GM04503 (cell line): ENCODE results near the gene AJM1.
"Not testable (repeated sequence)": the region's sequence is repeated elsewhere in the genome, so short reads cannot be mapped to it uniquely, and the experiment has no call there.

Source experiments
- DNase-seq: peaks from one replicate; pipeline ENCODE4 v3.0.0-alpha.2; 2012; ENCODE audit warnings: low read depth

The AJM1 gene

DNA sequence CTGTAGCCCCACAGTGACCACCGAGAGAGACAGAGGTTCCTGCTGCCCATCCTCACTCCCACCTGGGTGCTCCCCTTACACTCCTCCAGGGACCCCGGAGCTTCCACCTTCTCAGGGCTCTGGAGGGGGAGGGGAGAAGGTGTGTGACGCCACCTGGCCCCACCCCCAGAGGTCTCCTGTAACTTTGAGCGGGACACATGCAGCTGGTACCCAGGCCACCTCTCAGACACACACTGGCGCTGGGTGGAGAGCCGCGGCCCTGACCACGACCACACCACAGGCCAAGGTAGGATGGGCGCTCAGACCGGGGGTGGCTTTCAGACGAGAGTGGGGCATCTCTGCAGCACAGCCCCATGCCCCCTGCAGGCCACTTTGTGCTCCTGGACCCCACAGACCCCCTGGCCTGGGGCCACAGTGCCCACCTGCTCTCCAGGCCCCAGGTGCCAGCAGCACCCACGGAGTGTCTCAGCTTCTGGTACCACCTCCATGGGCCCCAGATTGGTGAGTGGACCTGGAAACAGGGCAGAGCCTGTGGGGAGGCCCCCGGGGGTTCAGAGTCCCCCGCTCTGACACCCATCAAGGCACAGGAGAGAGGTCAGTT lies 14.4 kb downstream of the AJM1 start:
- no peak for DNase-seq

DNA sequence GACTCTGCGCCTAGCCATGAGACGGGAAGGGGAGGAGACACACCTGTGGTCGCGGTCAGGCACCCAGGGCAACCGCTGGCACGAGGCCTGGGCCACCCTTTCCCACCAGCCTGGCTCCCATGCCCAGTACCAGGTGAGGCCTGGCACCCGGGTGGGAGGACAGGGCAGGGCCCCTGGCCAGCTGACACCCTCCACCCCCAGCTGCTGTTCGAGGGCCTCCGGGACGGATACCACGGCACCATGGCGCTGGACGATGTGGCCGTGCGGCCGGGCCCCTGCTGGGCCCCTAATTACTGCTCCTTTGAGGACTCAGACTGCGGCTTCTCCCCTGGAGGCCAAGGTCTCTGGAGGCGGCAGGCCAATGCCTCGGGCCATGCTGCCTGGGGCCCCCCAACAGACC lies 14.9 kb downstream of the AJM1 start:
- no peak for DNase-seq

DNA sequence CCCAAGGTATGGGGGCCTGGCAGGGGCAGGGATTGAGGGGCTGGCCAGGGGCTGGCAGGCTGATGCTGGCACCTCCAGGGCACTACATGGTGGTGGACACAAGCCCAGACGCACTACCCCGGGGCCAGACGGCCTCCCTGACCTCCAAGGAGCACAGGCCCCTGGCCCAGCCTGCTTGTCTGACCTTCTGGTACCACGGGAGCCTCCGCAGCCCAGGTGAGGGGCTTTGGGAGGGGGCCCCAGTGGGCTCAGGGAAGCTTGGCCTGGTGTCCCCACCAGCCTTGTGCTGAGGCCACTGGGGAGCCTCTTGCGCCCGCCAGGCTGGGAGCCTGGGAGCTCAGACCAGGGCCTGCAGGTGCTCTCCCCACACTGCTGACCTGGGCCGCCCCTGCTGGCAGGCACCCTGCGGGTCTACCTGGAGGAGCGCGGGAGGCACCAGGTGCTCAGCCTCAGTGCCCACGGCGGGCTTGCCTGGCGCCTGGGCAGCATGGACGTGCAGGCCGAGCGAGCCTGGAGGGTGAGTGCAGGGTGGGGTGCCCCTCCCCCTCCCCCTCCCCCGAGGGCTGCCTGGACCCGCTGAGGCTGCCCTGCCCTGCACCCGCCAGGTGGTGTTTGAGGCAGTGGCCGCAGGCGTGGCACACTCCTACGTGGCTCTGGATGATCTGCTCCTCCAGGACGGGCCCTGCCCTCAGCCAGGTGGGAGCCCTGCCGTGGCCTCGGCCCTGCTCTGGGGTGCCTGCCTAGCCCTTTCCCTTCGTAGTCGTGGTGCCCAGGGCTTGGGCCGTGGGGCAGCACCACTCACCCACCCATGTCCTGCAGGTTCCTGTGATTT lies 15.5 kb downstream of the AJM1 start:
- no peak for DNase-seq

DNA sequence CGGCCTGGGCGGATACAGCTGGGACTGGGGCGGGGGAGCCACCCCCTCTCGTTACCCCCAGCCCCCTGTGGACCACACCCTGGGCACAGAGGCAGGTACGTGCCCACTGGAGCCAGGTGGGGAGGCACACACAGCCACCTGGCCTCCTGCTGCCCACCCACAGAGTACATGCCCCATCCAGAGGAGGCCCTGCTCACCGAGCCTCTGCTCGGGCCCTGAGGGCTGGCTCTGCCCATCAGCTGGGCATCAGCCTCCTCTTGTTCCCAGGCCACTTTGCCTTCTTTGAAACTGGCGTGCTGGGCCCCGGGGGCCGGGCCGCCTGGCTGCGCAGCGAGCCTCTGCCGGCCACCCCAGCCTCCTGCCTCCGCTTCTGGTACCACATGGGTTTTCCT lies 16.2 kb downstream of the AJM1 start:
- DNase-seq = no peak

DNA sequence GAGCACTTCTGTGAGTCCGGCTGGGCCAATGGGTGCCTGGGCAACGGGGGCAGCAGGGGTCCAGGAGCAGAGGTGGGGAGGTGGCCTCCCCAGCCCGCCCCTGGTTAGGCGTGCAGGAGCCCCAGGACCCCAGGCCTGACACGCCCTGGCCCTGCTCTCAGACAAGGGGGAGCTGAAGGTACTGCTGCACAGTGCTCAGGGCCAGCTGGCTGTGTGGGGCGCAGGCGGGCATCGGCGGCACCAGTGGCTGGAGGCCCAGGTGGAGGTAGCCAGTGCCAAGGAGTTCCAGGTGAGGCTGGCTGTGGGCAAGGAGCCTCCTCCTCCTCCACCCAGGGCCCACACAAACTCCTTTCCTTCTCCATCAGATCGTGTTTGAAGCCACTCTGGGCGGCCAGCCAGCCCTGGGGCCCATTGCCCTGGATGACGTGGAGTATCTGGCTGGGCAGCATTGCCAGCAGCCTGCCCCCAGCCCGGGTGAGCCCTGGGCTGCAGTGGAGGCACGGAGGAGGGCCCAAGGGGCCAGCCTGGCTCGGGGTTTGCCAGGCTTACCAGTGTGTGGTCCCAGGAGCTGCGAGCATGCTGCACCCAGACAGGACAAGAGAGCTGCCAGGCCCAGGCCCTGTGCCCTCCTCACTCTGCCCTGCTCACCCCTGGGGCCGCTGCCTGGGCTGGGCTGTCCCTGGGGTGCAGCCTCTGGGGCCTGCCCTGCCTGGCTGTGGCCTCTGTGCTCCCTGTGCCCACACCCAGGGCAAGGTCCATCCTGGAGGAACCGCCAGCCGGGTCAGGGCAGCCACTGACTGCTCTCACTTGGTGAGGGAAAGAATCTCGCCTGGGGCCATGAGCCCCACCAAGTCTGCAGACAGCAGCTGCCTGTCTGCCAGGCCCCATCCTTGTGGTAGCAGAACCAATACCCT lies 16.8 kb downstream of the AJM1 start:
- no peak for DNase-seq

DNA sequence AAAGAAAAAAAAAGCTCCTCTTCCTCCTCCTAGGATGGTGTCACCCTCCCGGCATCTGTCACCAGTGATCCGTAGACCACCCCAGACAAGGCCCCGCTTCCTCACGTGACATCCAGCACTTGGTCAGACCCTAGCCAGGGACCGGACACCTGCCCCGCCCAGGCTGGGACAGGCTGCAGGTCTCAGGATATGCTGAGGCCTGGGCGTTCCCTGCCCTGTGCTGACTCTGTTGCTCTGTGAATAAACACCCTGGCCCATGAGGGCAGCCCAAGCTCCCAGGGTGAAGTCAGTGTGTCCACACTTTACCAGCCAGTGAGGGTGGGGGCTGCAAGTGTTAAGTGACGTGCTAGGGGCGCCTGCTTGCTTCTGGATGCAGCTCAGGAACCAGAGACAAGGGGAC lies 18.3 kb downstream of the AJM1 start:
- DNase-seq = no peak

DNA sequence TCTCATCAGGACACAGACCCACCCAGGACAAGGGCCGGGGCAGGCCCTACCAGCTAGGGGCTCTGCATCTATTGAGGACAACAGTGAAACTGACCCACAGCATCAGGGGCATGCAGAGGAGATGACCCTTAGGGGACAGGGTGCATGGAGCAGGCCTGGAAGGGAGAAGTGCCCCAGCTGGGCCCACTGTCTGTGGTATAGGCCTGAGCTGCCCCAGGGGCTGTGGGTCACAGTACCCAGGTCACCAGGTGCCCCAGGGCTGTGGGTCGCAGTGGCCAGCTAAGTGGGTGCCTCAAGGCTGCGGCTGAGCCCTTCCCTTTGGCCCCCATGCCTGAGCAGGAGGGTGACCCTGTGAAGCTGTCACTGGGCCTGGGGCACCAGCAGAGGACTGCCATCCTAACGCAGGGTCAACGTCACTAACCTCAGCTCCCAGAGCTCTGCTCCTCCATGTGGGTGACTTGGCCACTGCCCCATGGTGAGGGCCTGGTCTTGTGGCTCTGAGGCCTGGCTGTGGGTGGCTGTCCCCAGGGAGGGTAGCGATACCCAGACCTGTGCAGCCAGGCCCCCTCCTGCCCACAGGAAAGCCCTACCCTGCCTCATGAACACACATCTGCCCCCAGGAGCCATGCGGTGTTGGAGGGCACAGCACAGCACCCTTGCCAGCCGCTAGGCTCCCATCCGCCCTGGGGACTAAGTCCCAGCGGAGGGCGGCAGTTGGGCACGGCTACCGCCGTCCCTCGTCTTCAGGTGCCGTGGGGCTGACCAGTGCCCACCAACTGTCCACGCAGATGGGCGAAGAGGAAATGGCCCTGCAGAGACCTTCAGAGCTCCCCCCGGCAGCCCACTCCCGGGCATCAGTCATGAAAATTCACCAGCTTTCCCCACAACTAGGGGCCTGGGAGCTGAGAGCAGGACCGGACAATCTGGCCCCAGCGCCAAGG lies 18.9 kb downstream of the AJM1 start:
- no peak for DNase-seq

DNA sequence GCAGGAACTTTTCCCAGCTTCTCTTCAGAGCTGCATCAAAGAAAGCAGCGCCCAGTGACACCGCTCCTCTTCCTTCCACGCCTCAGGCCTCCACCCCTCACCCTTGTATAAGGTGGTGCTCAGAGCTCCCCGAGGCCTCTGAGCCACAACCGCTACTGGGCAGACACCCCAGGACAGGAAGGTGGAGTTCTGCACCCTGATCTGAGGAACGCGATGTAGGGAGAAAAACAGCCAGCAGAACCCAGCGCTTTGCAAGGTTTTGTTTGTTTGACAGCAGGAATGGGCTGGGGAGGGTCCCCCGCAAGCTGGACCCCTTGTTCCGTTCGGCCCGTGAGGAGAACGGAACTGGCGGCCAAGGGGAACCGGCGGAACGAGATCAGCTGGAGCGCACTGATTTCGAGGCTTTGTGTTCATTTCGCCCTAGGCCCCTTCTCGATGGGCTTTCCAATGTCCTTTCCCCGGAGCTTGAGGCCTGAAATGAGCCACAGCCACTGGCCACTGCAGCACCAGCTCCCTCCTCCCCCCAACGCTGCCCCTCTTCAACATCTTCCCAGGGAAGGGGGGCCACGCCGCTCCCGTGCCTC lies 19.7 kb downstream of the AJM1 start:
- no peak for DNase-seq

DNA sequence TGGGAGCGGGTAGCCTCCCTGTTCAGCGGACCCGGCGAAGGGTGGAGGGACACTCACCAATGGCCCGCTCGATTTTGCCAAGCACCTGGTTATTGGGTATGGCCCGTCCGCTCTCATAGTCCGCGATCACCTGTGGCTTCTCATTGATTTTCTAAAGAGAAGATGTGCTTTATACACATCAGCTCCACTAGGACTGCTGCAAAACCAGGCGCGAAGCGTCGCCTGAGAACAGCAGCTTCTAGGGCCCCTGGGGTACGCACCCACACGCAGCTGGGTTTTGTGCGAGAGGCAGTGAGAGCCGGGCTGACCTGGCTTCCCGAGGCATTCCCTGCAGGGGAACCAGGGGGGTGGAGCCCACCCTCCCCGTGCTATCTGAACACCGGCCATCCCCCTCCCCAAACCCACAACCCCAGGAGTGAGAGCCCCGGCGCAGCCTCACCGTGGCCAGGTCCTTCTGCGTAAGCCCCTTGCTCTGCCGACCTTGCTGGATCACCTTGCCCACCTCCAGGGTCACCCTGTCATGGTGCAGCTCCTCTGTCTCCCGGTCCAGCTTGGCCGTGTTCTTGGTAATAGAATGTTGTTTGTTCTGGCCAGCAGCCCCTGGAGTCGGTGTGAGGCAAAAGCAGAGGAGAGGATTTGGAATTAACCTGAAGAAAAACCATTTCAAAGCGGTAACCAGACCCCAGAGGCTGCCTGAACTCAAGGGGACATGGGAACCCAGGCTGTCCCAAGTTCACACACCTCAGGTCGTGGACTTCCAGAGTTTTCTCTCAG lies 20.8 kb downstream of the AJM1 start:
- no peak for DNase-seq

DNA sequence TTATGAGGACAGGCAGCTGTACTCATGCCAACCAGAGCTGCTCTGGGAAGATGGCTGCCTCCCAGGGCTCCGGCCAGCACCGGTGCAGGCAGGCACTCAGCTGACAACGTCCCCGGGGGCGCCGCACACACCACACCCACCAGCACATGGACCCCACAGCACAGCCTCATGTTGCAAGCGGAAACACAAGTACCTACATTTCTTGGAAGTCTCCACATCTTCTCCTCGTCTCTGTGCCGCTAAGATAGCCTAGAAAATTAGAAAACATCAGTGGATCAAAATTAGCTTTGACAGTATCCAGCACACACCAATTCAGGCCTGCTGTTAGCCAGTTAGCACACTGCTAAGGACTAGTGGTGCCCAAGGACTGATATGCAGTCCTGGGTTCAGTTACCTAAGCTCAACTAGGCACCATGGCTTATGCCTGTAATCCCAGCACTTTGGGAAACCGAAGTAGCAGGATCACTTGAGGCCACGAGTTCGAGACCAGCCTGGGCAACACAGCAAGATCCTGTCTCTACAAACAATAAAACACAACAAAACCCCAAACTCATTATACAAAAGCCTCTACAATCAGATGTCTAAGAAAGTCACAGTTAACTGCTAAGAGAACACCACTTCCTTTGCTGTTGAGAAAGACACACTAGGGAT lies 21.5 kb downstream of the AJM1 start:
- no peak for DNase-seq

DNA sequence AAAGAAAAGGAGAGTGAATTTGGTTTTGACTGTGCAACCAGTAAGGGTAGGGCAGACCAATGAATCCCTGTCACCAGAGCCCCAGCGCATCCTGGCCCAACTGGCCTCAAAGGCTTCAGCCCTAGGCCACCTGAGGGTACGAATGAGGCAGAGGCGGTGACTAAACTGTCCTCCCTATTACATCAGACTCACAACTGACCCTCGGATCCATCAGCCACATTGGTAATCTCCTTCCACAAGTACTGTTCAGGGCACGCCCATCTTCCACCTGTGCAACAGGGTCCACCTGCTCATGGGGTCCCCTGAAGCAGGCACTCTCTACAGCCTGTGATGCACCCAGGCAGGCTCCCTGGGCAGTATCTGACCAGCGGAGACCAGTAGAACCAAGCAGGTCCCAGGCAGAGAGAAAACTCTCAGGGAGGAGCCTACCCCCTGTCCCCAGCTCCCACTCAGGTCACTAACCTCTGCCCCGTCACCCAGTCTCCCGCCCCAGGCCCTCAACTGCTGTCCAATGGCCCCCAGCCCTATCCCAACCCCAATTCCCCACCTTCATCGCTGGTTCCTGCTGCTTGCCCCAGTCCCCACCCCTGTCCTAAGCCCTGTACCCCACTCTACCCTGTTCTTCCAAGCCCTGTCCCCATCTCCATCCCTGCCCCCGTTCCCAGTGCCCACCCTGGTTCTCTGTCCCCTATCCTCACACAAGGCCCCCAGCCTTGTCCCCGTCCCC lies 22.9 kb downstream of the AJM1 start:
- DNase-seq = no peak

DNA sequence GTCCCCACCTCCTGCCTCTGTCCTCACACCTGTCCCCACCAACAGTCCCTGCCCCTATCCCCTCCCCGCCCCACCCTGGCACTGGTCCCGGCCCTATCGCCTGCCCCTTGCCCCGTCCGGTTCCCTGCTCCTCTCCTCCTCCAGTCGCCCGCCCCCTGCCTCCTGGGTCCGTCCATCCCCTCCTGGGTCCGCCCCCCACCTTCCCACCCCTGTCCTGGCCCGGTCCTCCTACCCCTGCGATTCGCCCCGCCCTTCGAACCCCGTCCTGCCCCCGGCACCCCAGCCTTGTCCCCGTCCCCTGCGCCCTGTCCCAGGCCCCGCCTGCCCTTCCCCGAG lies 23.5 kb downstream of the AJM1 start:
- DNase-seq = no peak

DNA sequence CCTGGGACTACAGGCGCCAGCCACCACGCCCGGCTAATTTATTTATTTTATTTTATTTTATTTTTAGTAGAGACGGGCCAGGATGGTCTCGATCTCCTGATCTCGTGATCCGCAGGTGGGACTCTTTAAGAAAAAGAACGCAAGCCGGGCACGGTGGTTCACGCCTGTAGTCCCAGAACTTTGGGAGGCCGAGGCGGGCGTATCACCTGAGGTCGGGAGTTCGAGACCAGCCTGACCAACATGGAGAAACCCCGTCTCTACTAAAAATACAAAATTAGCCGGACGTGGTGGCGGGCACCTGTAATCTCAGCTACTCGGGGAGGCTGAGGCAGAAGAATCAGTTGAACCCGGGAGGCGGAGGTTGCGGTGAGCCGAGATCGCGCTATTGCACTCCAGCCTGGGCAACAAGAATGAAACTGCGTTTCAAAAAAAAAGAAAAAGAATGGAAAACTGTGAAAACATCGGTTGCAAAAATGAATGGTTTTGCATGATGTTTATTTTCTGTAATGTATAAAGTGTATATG lies 24.7 kb downstream of the AJM1 start:
- not testable (repeated sequence) for DNase-seq

DNA sequence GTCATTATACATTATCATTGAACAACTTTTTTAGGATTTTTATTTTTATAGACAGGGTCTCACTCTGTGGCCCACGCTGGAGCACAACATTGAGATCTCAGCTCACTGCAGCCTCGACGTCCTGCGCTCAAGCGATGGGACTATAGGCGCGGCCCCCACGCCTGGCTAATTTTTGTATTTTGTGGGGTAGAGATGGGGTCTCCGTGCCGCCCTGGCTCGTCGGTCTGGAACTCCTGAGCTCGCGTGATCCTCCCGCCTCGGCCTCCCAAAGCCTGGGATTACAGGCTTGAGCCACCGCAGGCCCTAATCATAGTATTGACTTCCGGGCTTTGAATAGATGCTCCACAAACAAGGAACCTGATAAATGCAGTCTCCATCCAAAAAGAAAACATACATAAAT lies 25.2 kb downstream of the AJM1 start:
- no peak for DNase-seq

DNA sequence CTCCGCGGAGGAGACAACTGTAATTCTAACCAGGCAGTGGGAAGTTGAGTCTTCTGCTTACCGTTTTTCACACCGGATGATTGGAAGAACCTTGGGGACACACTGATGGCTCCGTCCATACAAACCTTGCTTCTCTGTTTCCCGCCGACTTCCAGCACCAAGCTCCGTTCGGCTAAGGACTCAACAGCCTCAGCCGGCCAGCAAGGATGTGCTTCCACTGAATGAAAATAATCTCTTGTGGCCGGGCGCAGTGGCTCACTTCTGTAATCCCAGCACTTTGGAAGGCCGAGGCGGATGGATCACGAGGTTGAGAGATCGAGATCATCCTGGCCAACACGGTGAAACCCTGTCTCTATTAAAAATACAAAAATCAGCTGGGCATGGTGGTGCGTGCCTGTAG lies 25.6 kb downstream of the AJM1 start:
- no peak for DNase-seq

DNA sequence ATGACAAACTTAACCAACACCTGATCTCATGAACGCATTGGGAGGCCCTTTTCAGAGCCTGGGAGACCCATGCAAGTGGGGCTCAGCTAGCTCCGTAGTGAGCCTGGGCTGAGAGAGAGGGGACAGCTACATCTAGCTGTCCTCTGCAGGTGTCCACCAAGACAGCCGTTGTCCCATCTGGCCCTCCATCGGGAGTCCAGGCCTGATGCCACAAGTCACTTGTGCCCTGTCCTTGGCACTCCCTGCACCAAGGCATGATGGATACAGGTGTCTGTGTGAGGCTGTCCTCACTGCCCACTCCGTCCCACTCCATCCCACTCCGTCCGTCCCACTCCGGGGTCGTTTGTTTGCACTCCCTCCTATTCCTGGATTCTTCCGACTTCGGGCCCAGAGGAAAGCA lies 26.4 kb downstream of the AJM1 start:
- DNase-seq = no peak

DNA sequence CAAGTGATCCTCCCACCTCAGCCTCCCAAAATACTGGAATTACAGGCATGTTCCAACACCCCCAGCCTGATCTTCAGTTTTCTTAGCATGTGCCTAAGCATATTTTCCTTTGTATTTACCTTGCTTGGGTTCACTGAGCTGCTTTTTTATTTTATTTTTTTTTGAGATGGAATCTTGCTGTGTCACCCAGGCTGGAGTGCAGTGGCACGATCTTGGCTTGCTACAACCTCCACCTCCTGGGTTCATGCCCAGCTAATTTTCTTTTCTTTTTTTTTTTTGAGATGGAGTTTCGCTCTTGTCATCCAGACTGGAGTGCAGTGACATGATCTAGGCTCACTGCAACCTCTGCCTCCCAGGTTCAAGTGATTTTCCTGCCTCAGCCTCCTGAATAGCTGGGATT lies 27.3 kb downstream of the AJM1 start:
- not testable (repeated sequence) for DNase-seq

DNA sequence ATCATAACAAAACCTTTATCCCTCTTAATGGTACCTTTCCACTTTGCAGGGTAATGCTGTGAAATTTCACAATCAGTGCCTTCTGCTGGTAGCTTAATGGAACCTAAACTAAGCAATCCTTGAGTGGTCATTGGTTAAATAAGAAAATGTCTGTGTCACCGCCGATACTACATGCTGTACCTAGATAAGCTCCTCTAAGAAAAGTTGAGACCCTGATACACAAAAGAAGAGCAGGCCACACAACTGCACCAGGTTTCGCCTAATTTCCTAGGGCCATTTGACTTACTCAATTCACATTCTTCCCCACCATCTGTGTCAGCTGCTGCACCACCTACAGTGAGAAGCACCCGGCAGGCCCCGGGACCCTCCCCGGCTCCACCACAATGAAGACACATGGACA lies 32.9 kb downstream of the AJM1 start:
- no peak for DNase-seq

DNA sequence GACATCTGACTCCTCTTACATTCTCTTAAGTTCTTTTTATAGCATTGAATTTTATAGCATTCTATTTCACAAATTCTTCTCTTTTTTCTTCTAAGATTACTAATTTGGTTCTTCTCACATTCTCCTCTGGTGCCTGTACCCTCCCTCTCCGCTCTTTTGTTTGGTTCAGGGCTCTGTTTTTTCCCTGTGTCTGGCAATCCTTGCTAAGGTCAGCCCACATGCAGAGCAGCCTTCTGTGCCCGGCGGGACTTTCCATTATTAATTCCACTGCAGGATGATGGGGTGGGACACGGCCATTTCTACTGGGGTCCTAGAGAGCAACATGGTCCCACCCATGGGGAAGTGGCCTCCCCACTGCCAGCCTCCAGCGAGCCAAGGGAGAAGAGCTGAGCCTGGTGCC lies 34.2 kb downstream of the AJM1 start:
- no peak for DNase-seq
